GM19240 (cell line): ENCODE results near the gene LIMS2.

Experiments used
- DNase-seq: peaks from one replicate; pipeline ENCODE4 v3.0.0; 2011; ENCODE audit warnings: low spot score; ENCODE audit not compliant: insufficient read length

The LIMS2 gene

DNA sequence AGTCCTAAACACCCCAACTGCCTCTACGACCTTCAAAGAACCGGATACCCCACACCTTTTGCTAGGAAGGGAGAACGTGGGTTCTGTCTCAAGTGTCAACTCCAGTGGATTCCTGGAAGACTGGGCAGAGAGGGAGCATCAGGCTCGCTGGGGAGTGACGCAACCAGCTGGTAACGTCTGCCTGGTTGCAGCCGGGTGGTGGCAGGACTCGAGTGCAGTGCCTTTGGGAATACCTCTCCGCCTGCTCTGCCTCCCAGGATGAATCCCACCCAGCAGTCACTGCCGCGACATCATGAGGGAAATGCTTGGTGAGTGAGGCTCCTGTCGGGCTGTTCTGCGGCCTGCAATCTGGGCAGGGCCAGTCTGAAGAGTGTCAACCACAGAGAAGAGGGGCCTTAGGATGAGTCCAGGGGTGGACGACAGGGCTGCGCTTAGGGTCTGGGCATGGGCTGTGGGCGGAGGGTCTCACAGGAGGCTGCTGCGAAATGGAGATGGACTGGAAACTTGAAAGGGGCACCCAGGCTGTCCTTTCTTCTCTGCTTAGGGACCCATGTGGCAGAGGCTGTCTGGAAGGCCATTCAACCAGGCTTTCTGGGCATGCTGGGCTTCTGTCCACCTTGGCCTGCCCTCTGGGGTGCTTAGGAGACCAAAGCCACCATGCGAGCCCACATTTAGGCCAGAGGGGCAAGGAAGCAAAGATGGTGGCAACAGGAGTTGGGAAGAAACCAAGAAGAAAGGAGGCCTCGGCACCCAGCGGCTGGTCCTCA lies 16.5 kb downstream of the LIMS2 start:
- DNase-seq, result no peak

DNA sequence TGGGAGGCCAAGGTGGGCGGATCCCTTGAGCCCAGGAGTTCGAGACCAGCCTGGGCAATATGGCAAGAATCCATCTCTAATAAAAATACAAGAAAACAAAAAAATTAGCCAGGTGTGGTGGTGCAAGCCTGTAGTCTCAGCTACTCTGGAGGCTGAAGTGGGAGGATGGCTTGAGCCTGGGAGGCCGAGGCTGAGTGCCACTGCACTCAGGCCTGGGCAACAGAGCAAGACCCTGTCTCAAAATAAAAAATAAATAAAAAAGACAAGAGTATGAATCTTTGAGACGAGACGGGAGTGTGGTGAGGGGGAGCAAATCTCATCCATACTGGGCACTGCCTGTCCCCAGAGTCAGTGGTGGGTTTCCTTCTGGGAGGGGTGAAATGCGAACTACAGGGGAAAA lies 17.2 kb downstream of the LIMS2 start:
- no peak for DNase-seq

DNA sequence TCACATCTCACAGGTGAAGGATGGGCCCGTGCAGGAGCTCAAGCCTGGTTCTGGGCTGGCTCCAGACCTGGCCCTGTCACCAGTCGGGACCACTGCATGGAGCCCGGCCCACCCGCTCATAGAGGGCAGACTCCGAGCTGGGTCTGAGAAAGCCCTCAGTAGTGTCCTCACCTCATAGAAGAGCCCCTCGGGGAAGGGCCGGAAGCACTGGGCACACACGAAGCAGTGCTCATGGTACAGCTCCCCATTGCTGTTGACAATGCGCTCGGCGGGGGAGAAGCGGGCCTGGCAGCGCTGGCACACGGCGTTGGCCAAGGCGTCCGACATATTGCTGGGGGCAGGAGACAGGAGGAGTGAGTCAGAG lies 18.1 kb downstream of the LIMS2 start:
- no peak for DNase-seq

DNA sequence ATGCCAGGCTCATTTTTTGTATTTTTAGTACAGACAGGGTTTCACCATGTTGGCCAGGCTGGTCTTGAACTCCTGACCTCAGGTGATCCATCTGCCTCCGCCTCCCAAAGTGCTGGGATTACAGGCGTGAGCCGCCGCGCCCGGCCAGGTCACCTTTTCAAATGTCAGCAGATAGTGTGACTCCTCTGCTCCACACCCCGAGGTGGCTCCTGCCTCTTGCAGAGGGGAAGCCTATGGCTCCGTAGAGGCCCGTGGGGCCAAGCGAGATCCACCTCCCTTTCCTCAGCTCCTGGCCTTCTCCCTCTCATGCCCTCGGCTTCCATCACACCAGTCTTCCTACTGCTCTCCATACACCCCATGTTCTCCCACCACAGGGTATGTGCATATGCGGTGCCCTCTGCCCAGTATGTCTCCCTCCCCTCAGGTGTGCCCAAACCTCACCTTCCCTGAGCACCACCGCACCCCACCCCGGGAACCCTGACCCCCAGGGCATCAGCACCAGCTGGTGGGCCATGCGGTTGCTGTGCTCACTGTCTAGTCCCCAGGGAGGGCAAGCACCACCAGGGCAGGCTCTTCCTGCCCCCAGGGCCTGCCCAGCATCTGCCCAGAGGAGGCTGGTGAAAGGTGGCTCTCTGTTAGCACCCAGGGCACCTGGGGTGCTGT lies 18.6 kb downstream of the LIMS2 start:
- no peak for DNase-seq

DNA sequence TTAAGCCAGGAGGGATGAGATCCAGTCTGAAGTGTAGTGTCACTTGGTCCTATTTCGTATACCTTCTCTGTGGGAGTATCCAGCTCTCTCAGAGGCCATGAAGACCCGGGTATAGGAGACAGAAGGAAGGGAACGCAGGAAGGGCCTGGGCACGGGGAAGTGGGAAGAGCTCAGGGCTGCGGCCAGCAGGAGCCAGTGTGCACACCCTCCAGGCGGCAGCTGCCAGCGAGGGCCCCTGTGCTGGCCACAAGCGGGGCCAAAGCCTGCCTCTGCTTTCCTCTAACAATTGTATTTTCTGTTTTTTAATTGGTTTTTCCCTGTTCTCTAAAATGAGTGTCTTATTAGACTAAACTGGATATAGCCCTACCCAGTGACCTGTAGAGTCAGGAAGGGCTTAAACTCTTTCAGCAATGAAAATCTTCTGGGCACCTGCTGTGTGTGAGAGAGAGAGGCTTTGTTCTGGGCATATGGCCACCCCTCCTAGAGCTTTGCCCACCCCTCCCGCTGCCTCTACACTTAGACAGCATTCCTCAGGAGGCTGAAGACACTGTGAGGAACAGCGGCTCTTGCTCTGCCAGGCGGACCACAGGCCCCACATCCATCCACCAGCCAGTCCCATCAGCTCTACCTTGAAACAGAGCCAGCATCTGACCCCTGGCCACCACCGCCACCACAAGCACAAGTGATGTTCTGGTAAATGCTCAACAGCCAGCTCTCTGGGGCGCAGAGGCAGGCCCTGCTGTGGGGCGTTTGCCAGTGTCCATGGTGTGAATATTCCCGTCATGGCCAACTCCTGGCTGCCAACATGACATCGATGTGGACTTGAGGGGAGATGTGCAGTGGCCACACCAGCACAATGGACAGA lies 19.9 kb downstream of the LIMS2 start:
- no peak for DNase-seq

DNA sequence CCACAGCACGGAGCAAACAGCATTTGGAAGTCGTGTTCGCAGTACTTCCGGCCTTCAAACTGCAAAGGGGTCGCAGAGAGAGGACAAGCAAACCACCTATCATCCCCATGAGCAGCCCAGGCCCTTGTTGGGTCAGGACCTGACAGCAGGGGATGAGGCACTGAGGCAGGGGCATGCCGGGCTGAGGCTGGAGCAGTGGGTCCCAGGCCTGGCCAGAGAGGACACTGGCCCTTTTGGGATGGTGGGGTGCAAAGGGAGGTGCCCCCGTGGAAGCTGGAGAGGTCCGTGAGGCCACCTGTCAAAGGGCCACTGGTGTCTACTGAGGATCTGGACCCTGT lies 20.5 kb downstream of the LIMS2 start:
- no peak for DNase-seq

DNA sequence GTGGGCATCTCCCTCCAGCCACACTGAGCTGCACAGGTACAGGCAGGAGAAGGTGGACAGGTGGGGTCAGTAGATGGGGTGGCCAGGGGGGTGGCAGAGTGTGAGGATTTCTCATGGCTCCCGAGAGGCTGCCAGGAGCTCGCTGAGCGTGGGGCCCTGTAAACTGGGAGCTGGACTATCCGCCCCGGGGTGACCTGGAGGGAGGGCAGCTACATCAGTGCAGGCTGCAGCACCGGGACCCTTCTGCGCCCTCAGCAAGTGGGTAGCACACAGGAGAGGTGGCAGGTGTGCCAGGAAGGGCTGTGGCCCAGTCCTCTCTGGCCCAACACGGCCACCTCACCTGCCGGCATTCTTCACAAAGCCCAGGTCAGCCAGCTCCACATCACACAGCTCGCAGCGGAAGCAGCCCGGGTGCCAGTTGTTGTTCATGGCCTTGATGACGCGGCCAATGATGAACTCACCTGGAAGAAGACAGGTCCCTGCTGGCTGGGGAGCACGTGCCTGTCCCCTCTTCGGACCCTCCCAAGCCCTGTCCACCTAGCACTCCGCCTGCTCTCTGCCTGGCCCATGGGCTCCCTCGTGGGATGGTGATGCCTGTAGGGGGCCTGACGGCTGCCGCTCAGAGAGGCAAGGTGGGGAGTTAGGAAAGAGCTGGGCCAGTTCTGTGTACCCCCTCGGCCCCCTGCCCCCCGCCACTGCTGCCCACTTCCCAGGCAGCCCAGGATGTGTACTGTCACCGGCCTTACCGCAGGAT lies 21.1 kb downstream of the LIMS2 start:
- DNase-seq, result no peak

DNA sequence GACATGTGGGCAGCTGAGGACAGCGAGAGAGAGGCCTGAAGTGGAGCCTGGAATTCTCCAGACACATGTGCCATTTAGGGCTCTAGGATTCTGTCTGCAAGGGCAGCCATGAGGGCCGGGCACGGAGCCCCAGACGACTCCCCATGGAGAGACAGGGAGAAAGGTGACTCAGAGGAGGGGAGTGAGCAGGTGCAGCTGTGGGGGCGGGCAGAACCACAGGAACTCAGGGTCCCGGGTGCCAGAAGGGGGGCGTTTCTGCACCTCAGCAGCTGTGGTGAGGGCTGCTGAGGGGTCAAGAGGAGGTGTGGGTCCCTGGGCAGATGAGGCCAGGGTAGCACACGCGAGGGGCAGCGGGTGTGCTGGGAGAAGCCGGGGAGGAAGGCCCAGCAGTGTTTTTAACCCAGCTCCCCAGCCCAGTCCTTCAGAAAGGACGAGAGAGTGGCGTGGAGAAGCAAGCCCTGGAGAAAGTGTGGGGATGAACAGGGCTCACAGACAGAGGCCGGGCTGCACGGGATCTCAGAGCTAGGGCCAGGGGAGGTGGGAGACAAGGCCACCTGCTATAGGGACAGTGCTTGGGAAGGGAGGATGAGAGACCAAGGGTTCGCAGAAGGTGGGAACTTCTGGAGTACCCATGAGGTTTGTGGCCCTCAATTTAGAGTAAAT lies 21.8 kb downstream of the LIMS2 start:
- DNase-seq, result no peak

DNA sequence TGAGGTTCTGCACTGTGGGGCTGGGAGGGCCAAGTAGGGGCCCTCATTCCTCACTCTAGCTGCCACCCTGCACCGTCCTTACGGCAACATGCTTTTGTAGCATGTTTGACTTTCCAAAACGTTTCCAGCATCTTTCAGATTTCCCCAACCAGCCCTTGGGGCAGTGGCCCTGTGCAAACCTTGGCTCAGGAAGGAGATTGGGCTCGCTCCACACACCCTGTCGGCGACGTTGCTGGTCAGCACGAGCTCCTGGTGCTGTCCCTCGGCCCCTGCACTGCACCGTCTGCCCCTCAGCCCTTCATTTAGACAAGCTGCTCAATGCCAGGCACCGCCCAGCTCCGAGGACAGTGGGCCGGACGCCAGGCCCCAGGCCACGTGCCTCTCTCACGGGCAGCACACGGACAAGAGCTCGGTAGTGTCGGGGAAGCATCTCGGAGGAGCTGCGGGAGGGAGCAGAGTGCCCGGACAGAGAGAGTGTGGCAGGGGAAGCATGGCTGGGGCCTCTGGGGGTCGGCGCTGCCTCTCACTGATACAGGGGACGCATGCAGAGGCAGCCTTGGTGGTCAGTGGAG lies 22.5 kb downstream of the LIMS2 start:
- no peak for DNase-seq

DNA sequence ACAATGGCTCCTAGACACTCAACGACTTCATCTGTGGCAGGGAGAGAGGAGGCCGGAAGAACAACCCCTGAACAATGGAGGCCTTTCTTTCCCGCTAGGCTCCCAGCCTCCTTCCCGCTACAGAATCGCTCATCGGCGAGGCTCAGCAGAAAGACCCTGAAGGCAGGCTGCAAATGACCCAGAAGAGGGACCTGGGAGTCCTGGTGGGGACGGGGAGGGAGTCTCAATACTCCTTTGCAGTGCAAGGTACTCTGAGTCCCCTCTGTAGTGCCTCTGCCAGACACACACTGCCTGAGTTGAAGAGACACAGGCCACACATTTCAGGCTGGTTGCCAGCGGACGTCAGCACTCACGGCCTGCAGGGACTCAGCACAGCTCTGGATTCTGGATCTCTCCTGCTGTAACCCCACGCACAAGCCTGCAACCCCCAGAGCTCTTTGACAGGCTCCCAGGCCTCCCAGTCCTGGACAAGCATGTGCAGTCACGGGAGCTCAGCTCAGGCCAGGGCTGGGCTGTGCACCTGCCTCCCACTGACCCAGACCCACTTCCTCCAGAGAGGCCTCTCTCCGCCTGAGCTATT lies 23.3 kb downstream of the LIMS2 start:
- no peak for DNase-seq

DNA sequence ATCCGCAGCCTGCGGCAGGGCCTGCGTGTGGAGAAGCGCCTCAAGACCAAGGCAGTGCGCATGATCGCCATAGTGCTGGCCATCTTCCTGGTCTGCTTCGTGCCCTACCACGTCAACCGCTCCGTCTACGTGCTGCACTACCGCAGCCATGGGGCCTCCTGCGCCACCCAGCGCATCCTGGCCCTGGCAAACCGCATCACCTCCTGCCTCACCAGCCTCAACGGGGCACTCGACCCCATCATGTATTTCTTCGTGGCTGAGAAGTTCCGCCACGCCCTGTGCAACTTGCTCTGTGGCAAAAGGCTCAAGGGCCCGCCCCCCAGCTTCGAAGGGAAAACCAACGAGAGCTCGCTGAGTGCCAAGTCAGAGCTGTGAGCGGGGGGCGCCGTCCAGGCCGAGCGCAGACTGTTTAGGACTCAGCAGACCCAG lies 23.9 kb downstream of the LIMS2 start:
- no peak for DNase-seq

DNA sequence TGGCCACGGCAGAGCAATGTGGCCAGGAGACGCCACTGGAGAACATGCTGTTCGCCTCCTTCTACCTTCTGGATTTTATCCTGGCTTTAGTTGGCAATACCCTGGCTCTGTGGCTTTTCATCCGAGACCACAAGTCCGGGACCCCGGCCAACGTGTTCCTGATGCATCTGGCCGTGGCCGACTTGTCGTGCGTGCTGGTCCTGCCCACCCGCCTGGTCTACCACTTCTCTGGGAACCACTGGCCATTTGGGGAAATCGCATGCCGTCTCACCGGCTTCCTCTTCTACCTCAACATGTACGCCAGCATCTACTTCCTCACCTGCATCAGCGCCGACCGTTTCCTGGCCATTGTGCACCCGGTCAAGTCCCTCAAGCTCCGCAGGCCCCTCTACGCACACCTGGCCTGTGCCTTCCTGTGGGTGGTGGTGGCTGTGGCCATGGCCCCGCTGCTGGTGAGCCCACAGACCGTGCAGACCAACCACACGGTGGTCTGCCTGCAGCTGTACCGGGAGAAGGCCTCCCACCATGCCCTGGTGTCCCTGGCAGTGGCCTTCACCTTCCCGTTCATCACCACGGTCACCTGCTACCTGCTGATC lies 24.4 kb downstream of the LIMS2 start:
- DNase-seq, result no peak

DNA sequence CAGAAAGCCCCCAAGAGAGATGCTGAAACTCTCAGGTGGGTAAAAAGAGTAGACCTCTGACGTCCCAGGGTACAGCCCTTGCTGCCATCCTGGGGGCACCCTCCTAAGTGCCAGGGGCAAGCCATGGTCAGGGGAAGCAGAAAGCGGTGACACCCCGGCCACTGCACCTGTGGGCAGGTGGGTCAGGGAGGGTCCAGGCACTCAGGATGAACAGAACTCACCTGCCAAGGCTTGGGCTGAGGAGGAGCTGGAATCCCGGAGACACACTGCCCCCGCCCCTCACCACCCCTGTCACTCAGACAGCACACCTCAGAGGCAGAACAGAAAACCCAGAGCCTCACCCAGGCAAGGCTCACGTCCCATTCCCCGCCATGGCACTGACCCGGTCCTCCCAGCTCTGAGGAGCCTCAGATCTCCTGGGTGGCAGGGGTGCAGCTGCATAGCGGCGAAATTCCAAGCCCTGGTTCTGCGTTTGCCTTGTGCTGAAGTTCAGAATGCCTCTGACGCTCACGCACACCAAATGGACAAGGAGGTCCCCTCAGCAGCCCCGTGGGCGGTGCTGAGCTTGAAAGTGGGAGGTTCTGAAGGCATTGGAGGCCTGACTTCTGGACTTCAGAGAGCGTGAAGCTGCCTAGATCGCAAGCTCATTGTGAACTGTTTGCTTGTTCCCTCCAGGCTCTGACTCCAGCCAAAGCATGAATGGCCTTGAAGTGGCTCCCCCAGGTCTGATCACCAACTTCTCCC lies 25.1 kb downstream of the LIMS2 start:
- DNase-seq, result no peak

DNA sequence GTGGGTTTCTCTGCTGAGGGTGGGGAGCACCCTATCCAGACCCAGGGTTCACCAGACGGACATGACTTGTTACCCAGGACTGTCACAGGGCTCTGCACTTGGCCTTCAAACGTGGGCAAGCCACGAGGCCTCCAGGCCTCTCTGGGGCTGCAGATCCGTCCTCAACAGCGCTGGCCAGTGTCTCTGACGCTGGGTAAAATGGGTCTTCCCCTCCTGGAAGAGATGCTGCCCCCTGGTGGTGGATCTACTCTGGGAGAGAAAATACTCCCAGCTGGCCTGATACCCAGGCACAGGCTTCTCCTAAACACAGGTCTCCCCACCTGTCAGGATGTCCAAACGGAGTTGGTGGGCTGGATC lies 25.7 kb downstream of the LIMS2 start:
- peak; percentile 79 for DNase-seq

DNA sequence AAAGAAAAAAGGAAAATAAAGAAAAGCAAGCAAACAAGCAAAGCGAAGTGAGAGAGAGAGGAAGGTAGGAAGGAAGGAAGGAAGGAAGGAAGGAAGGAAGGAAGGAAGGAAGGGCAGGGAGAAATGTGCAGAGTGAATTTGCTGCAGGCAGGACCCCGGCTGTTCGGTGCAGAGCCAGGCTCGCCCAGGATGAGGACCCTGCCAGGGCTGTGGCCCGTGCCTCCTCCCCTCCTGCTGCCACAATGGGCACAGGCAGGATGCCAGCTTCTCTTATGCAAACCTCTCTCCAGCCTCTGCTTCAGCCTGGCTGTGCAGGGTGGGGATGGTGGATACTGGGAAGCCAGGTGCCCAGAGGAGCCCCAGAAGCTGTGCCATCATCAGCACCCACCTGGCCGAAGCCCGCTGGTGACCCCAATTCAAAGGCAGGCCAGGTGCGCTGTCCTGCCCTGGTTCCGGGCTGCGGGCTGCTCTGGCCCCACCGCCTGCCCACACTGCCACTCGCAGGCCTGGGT lies 26.2 kb downstream of the LIMS2 start:
- DNase-seq, result no peak

DNA sequence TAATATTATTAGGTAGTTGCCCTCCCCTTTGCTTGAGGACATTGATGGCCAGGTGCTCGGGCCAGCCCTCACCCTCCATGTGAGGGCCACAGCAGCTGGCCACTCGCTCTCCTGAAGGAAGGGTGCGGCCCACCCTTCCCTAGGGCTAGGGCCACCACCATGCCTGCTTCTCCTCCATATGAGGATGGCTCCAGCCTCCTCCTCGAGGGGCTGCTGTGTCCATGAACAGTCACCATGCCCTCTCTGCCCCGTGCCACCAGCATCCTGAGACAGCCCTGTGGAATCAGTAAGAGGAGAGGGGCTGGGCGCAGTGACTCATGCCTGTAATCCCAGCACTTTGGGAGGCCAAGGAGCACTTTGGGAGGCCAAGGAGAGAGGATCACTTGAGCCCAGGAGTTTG lies 27.0 kb downstream of the LIMS2 start:
- no peak for DNase-seq

DNA sequence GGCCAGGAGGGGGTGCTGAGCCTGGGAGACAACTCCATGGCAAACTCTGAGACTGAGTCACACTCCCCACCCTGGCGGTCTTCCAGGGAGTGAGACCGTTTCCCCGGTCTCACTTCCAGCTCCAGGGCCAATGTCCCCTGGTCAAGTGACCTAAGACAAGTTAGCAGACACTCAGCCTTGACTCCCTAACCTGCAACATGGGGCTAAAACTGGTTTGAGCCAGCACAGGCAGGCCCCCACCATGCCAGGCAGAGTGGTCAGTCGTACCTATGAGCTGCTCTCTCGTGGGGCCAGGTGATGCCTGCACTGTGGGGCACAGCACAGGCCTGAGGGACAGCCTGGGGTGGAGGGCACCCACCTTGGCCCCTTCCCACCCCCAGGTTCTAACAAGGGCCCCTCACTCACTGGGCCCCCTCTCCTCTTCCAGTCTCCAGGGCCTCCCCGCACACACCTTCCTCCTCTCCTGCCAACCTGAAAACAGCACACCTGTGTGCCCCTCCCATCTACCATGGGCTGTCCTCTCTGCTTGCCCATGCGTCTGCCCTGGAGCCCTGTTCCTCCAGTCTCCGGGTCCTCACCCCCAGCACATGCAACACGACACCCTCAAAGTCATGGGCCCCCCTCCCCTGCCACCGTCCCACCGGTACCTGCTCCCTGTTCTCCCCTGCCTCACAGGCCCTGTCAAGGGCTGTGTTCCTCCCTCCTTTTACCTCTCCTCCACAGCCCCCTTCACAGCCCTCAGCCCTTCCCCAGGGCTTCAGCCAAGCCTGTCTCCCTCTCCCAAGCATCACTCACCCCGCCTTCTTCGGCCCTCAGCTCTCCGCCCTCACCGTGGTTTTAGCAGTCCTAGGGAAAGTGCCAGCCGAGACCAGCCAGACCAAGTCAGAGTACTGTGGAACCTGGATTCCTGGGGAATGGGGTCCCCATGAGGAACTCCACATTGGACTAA lies 27.8 kb downstream of the LIMS2 start:
- no peak for DNase-seq
